Activated CD8-positive, alpha-beta memory T cell treated with anti-CD3 and anti-CD28 coated beads for 48 hours (primary cell): ENCODE measurements around the gene DSCAM.
"Not testable (repeated sequence)": the region's sequence is repeated elsewhere in the genome, so short reads cannot be mapped to it uniquely, and the experiment has no call there.

Experiments used
- DNase-seq, 3 experiments: peaks; one replicate each; pipeline ENCODE4 v3.0.0-alpha.2; 2020; ENCODE audit warnings: low read depth in 2 of 3, low spot score in 2 of 3

The DSCAM gene

GRCh38 chr21:40846587-40847411 lies at the start of gene DSCAM:
Gene DSCAM (minus strand): TSS chr21:40847158. CDS start chr21:40846661, 497 bp downstream.
- no peak for DNase-seq

GRCh38 chr21:40895697-40896096 lies 48.7 kb upstream of the DSCAM start:
- not testable (repeated sequence) for DNase-seq

- DNase-seq: no peak
These were observed 40.0 kb upstream of the DSCAM start for GRCh38 chr21:40886931-40887330.

GRCh38 chr21:40886006-40886405 lies 39.0 kb upstream of the DSCAM start:
- no peak for DNase-seq

GRCh38 chr21:40882192-40882915 lies 35.4 kb upstream of the DSCAM start:
- no peak for DNase-seq

- no peak for DNase-seq
These were observed 34.8 kb upstream of the DSCAM start for GRCh38 chr21:40881767-40882166.

GRCh38 chr21:40871099-40871498 lies 24.1 kb upstream of the DSCAM start:
- no peak for DNase-seq

- DNase-seq: no peak
These were observed 16.9 kb upstream of the DSCAM start for GRCh38 chr21:40863839-40864238.

GRCh38 chr21:40858517-40858916 lies 11.6 kb upstream of the DSCAM start:
- DNase-seq: no peak

- no peak for DNase-seq
These were observed 7.2 kb upstream of the DSCAM start for GRCh38 chr21:40853956-40854688.

GRCh38 chr21:40852563-40852962 lies 5.6 kb upstream of the DSCAM start:
- no peak for DNase-seq

- no peak for DNase-seq
These were observed 4.8 kb upstream of the DSCAM start for GRCh38 chr21:40851749-40852148.

- no peak for DNase-seq
These were observed 3.1 kb upstream of the DSCAM start for GRCh38 chr21:40850071-40850470.

GRCh38 chr21:40847951-40848350 lies 993 bp upstream of the DSCAM start:
- no peak for DNase-seq

GRCh38 chr21:40846103-40846502 lies 855 bp downstream of the DSCAM start:
- DNase-seq: no peak

- no peak for DNase-seq
These were observed 1.4 kb downstream of the DSCAM start for GRCh38 chr21:40845441-40845995.

- no peak for DNase-seq
These were observed 2.0 kb downstream of the DSCAM start for GRCh38 chr21:40844935-40845334.

GRCh38 chr21:40842197-40842552 lies 4.8 kb downstream of the DSCAM start:
- no peak for DNase-seq

GRCh38 chr21:40841524-40842196 lies 5.3 kb downstream of the DSCAM start:
- DNase-seq: no peak

- DNase-seq: no peak
These were observed 6.4 kb downstream of the DSCAM start for GRCh38 chr21:40840401-40841125.
